ENCODE measurements around the gene AAR2. TPM values are rescaled to one million over a fixed set of nuclear protein-coding genes. Genes with fewer than 3 reads are reported as not detected.

AAR2 gene
- total RNA-seq, 4 donors from 2014 or later = 24.5 to 35.6 (median 28.6) TPM

GRCh38 chr20:36261389-36262105 is 25.3 kb downstream of the AAR2 start:
- 82 to 88% methylated on average over 12 of the region's 12 CpGs for WGBS, 2 donors

GRCh38 chr20:36262440-36262839 is 26.2 kb downstream of the AAR2 start:
- H3K36me3 ChIP-seq = peaks cover 0 to under 1% (median 0%) of the 10 kb centered on the region in 3 donors
- 82 to 90% methylated on average over 11 of the region's 12 CpGs for WGBS, 2 donors
- no peaks in the 10 kb centered on the region for H3K27me3 ChIP-seq
- H3K4me1 ChIP-seq = no peaks in the 10 kb centered on the region
- no peak overlapping the region for H3K27ac ChIP-seq
- TF ChIP-seq POLR2A (IDR thresholded peaks at IDR 0.05) = no peak
- no peak for TF ChIP-seq CTCF (IDR thresholded peaks at IDR 0.05)
- no peak for TF ChIP-seq EP300 (IDR thresholded peaks at IDR 0.05)
- no peaks in the 10 kb centered on the region for H3K9me3 ChIP-seq
- DNase-seq (ENCODE audit: low spot score in 2 of 2) = no peak
- no peak overlapping the region for H3K4me3 ChIP-seq

More at GRCh38 chr20:36261389-36262105, 25.3 kb downstream of the AAR2 start:
- Histone ChIP-seq H3K27me3 (no peaks in the 10 kb centered on the region), H3K27ac (no peak overlapping the region), H3K9me3 (no peaks in the 10 kb centered on the region), H3K4me3 (no peak overlapping the region), H3K4me1 (no peaks in the 10 kb centered on the region), H3K36me3 (peaks cover 0 to 9% (median 0%) of the 10 kb centered on the region in 3 donors)
- DNase-seq (ENCODE audit: low spot score in 2 of 2) = no peak
- TF ChIP-seq POLR2A (IDR thresholded peaks at IDR 0.05) (no peak), CTCF (IDR thresholded peaks at IDR 0.05) (no peak), EP300 (IDR thresholded peaks at IDR 0.05) (no peak)

DNA sequence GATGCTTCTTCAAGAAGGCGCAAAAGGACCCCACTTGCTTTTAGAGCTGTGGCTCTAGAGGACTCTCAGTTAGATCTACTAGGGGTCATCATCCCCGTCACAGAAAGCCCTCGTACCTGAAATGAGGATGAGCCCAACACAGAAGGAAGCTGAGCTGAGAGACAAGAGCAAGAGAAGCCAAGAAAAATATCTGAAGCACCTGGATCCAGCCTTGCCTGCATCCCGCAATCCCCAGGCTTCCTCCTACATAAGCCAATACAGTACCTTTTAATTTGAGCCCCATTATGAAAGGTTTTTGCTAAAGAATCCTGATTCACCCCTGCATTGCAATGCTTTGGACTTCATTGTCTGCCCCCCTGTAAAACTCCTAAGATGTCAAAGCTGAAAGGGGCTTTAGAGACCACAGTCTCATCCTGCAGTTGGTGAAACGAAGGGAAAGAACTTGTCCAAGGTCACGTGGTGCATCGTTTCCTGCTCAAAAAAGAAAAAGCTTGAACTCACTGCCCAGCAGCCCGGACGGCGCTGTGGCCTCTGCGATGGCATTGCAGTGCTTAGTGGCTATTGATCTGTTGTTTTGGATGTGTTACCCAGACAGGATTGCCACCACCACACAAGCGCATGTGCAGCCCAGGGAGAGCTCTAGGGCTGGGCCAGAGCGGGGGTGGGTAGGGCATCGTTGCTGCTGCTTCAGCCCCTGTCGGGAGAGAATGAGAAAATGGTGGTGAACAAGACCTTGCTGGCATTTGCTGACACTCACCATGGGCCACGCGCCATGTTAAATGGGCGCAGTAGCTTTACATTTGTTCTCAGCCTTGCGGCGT is 28.4 kb downstream of the AAR2 start:
- no peaks in the 10 kb centered on the region for H3K4me1 ChIP-seq
- WGBS, 2 donors = 89 to 91% methylated on average over 19 to 20 of the region's 20 CpGs
- H3K27me3 ChIP-seq = no peaks in the 10 kb centered on the region
- TF ChIP-seq POLR2A (IDR thresholded peaks at IDR 0.05) (no peak), CTCF (IDR thresholded peaks at IDR 0.05) (no peak), EP300 (IDR thresholded peaks at IDR 0.05) (no peak)
- H3K4me3 ChIP-seq = no peak overlapping the region
- H3K36me3 ChIP-seq = no peaks in the 10 kb centered on the region
- H3K9me3 ChIP-seq = no peaks in the 10 kb centered on the region
- DNase-seq (ENCODE audit: low spot score in 2 of 2) = no peak
- no peak overlapping the region for H3K27ac ChIP-seq

DNA sequence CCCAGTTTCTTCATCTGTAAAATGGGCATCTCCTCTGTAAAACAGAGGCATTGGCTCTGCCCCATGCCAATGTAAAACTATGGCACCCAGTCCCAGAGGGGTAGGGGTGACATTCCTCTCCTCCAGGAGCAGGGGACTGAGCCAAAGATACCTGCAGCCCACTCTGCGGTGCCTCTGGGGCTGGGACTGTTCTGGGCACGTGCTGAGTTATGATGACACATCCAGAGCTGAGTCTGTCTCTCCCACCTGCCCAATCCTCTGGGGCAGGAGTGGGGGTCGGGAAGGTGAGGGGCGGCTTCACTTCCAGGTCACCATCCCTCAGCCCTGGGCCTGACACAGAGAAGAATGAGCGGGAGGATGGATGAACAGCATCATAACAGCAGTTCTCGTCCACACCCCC is 29.9 kb downstream of the AAR2 start:
- Histone ChIP-seq H3K4me3 (no peak overlapping the region), H3K4me1 (no peaks in the 10 kb centered on the region), H3K27me3 (no peaks in the 10 kb centered on the region), H3K9me3 (no peaks in the 10 kb centered on the region), H3K36me3 (no peaks in the 10 kb centered on the region), H3K27ac (no peak overlapping the region)
- no peak for TF ChIP-seq POLR2A (IDR thresholded peaks at IDR 0.05)
- no peak for TF ChIP-seq CTCF (IDR thresholded peaks at IDR 0.05)
- no peak for TF ChIP-seq EP300 (IDR thresholded peaks at IDR 0.05)
- DNase-seq (ENCODE audit: low spot score in 2 of 2) = no peak
- 86 to 89% methylated on average over 4 to 6 of the region's 6 CpGs for WGBS, 2 donors

All from tibial nerve (tissue), 4 donors.